Astrocyte (in vitro differentiated cells and primary cell): ENCODE results near the gene COX19.

Experiments
- CTCF ChIP-seq: IDR thresholded peaks from 2 replicates; pipeline ENCODE4 v1.5.1; 2011; ENCODE audit warnings: low read depth, mild to moderate bottlenecking, inconsistent platforms, low read length, moderate library complexity; ENCODE audit not compliant: insufficient read depth
- EZH2 ChIP-seq: IDR thresholded peaks from 2 replicates; pipeline ENCODE4 v1.6.1; 2012; ENCODE audit warnings: mild to moderate bottlenecking, low read length, inconsistent platforms; ENCODE audit not compliant: insufficient read depth

- TF ChIP-seq CTCF, result no peak
- no peak for TF ChIP-seq EZH2
Measured at GRCh38 chr7:961546-962400, 13.6 kb downstream of the COX19 start.
